ENCODE measurements around the gene SOWAHA.

Gene SOWAHA

DNA sequence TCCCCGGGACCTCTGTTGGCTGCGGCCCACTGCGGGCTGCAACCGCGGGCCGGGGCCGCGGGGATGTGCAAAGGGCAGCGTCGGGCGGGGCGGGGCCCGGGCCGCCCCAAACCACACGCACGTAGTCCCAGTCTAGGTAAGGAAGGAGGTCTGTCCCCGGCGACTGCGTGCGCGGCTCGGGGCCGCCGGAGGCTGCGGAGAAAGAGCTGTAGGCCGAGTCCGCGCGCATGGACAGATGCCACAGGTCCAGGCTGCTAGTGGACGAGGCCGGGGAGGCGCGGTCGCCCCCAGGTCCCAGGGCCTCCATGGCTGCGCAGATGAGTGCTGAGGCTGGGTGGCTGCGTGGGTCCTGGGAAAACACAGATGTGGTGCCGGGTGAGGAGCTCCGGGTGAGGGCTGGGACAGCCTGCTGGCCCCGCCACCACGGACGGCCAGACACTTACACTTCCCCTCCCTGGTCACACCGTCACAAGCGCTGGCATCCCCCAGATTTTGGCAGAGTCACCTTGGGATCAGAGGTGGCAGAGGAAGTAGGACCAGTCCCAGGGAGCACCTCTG, 12.8 kb downstream of the SOWAHA start:
- DNase-seq (ENCODE audit: low read depth in 2 of 2) = no peak

DNA sequence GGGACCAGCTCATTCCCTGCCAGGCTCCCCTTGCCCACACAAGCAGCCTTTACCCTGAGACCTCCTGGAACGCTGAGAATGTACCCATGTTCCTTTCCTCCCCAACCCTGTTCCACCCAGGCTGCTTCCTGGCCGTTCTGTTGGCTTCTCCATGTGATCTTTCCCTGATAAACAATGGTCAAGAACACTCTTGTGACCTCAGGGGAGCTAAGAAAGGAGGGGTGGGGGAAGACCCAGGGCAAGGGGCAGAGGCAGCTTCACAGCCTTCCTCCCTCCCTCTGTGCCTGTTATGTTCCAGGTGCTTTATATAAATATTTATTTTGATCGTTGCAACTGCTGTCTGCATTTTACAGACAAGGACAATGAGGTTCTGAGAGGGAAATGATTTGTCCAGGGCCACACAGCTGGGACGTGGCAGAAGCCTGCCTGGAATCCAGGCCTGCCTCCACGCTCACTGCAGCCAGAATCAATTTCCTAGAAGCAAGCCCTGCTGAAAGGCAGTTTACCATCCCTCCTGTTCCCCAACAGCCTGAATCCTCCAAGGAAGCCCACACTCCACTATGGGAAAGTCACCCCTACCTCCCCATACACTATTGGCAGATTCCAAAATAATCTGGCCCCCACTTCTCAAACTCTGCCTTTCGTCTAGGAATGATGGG, 13.5 kb downstream of the SOWAHA start:
- no peak for DNase-seq (ENCODE audit: low read depth in 2 of 2)

DNA sequence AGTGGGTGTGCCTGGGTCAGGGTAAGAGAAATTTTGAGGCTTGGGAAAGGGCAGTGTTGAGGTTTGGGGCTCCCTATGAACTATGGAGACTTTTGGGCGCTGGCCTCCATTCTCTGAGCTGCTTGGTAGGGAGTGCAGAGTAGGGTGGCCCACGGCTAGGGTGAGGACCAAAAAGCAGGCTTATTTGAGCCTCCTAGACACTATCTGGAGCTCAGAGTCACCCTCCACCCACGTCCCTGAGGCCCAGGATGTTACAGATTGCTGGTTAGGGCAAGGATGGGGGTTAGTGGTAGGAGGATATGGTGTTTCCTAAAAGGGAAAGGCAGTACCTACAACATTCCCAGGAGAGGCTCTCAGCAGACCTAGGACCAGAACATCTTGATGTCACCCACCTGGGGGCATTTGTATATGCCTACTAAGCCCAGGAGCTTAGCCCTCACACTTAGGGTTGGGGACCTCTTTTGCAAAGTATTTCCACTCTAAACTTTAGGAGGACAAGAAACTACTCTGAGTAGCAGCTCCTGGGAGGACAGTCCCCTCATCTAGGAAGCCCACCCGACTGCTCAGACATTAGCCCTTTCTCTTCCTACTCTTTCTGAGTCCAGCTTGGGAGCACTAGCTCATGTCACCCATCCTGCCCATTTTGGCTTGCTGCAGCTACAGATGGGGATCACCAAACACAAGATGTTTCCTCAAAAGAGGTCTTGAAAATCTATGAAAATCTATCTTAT, 15.0 kb downstream of the SOWAHA start:
- no peak for DNase-seq (ENCODE audit: low read depth in 2 of 2)

DNA sequence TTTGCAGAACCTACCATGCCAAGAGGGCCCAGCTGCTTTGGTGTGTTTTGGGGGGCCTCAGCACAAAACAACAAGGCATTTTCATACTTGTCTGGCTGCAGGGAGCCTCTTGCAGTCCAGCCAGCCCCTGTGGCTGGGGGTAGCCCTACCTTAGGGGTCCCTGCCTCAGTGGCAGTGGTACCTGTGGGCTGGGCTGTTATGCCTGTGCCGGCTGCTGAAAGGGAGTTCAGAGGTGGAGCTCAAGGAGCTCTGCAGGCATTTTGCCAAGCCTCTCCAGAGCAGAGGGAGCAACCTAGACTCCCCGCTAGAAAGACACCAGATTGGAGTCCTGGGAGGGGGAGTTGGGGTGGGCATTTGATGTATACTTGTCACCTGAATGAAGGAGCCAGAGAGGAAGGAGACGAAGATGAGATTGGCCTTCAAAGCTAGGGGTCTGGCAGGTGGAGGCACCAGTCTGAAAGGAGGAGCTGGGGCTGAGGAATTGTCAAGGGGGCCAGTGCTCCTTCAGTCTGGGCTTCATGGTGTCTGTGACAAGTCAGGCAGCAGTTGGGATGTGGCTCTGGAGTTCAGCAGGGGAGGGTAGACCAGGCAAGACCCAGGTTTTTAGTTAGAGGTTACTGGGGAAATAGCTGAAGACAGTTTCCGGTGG, 15.9 kb downstream of the SOWAHA start:
- DNase-seq (ENCODE audit: low read depth in 2 of 2) = no peak

- peak; percentile 52 to 66 for DNase-seq (ENCODE audit: low read depth in 2 of 2)
Measured at GRCh38 chr5:132829742-132830435, 16.8 kb downstream of the SOWAHA start.

- no peak for DNase-seq (ENCODE audit: low read depth in 2 of 2)
Measured at GRCh38 chr5:132830436-132831094, 17.5 kb downstream of the SOWAHA start, which contains the start of gene SHROOM1. SHROOM1 (minus strand) TSS chr5:132830647; CDS start chr5:132826140, 4,507 bp downstream.

- DNase-seq (ENCODE audit: low read depth in 2 of 2) = no peak
Measured at GRCh38 chr5:132831095-132831860, 18.2 kb downstream of the SOWAHA start.

DNA sequence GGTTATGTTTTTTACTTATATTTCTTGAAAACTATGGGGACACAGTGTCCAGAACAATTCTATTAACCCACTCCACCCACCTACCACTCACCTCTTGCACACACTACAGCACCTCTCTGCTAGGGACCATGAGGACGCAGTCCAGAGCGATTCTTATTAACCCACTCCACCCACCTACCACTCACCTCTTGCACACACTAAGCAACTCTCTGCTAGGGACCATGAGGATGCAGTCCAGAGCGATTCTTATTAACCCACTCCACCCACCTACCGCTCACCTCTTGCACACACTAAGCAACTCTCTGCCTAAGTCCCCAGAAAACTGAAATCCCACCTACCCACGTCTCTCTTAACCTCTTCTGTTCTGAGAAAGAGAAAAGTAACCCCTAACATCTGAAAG, 19.5 kb downstream of the SOWAHA start:
- DNase-seq (ENCODE audit: low read depth in 2 of 2) = no peak

- DNase-seq (ENCODE audit: low read depth in 2 of 2) = no peak
Measured at GRCh38 chr5:132834057-132834456, 21.0 kb downstream of the SOWAHA start.

DNA sequence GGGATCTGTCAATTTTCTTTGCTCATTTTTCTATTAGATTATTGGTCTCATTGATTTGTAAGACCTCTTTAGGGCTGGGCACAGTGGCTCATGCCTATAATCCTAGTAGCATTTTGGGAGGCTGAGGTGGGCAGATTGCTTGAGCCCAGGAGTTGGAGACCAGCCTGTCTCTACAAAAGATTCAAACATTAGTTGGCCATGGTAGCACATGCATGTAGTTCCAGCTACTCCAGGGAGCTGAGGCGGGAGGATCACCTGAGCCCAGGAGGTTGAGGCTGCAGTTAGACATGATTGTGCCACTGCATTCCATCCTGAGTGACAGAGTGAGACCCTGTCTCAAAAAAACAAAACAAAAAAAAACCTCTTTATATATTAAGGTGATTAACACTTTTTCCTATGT, 23.8 kb downstream of the SOWAHA start:
- DNase-seq (ENCODE audit: low read depth in 2 of 2) = no peak

DNA sequence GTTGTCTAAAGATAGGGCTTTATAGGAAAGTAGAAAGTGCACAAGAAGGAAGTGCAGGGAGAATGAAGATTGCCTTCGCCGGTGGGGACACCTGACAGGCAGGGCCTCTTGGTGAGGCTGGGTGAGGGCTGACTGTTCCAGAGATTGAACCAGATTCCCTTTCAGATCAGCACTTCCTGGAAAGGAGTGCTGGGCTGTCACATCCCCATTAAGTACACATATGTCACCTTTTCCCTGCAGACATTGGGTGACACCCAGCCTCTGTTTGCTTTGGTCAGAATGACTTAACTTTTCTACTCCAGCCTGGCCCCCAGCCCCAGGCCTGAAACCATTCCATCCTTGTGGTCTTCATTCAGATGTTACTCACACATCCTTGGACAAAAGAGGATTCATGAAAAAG, 24.8 kb downstream of the SOWAHA start:
- DNase-seq (ENCODE audit: low read depth in 2 of 2) = no peak

DNA sequence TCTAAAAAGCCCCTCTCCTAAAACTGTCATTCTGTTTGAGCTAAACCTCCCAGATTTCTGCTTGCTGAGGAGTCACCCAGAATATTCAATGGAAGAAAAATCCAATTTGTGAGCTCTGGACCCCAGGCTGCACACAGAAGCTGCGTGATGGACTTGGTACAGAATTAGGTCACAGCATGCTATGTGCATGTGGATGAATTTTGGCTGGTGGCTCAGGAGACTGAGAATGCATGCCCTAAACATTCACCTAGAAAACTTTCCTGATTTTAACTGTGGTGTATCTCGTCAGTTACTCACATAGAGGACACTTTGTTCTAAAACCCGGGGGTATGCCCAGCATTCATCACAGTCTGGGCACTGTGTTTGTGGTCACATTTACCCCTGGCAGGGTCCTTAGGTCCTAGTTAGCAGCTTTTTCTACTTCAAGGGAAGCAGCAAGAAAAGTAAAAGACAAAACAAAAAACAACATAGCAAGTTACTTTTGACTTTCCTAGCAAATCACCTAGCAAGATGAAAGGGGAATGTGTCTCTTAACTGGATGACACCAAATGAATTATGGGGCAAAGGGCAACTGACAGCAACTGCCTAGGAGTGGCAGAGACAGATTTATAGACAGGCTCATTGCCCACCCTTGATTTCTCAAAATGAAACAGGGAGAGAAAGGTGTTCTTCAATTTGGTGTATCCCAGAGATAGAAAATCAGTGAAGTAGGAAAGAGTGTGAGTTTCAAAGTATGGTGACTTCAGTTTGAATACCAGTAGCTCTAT, 25.6 kb downstream of the SOWAHA start:
- no peak for DNase-seq (ENCODE audit: low read depth in 2 of 2)

- no peak for DNase-seq (ENCODE audit: low read depth in 2 of 2)
Measured at GRCh38 chr5:132839426-132840301, 26.6 kb downstream of the SOWAHA start.

GRCh38 chr5:132840313-132840712, 27.2 kb downstream of the SOWAHA start:
- no peak for DNase-seq (ENCODE audit: low read depth in 2 of 2)

GRCh38 chr5:132840896-132841295, 27.8 kb downstream of the SOWAHA start:
- DNase-seq (ENCODE audit: low read depth in 2 of 2) = no peak

DNA sequence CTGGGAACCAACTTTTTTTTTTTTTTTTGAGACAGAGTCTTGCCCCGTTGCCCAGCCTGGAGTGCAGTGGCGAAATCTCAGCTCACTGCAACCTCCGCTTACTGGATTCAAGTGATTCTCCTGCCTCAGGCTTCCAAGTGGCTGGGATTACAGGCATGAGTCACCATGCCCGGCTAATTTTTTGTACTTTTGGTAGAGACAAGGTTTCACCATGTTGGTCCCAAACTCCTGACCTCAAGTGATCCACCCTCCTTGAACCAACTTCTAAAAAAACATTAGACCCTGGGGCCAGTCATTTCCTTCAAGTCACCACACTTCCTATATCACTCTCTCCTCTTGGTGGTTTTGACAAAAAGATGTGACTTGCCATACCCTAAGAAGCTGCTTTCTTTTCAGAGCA, 28.2 kb downstream of the SOWAHA start:
- DNase-seq (ENCODE audit: low read depth in 2 of 2) = no peak

- no peak for DNase-seq (ENCODE audit: low read depth in 2 of 2)
Measured at GRCh38 chr5:132848270-132848669, 35.2 kb downstream of the SOWAHA start.

DNA sequence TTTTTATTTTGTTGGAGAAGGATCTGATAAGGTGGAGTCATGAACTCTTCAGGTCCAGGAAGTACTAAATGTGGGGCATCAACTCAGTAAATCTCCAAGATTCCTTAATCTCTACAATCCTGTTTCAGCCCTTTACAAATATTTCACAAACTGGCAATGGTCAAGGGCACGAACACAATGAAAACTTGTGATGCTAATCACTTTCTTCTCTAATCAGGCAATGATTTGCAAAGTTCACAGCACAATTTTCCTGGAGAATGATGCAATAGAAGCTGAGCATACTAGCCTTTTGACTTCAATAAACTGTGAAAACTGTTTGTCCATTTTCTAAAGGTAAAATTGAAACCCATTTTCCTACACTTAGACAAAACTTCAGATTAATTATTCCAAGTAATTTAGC, 36.2 kb downstream of the SOWAHA start:
- DNase-seq (ENCODE audit: low read depth in 2 of 2) = no peak

- no peak for DNase-seq (ENCODE audit: low read depth in 2 of 2)
Measured at GRCh38 chr5:132850066-132850465, 37.0 kb downstream of the SOWAHA start.
